Endothelial cell (in vitro differentiated cells): ENCODE measurements around the gene SALL1. TPM values are rescaled to one million over a fixed set of nuclear protein-coding genes. Genes with fewer than 3 reads are reported as not detected.

Source experiments
- DNase-seq: peaks from one replicate; pipeline ENCODE4 v3.0.0; 2021; ENCODE audit warnings: low spot score
- H3K27ac Mint-ChIP-seq: one replicate; pipeline ENCODE4 v1.8.0; 2021; ENCODE audit warnings: mixed read lengths, inconsistent platforms; ENCODE audit not compliant: unreplicated experiment
- H3K27me3 Mint-ChIP-seq: one replicate; pipeline ENCODE4 v1.8.0; 2021; ENCODE audit warnings: mild to moderate bottlenecking, moderate library complexity, mixed read lengths, inconsistent platforms; ENCODE audit not compliant: unreplicated experiment
- H3K36me3 Mint-ChIP-seq: one replicate; pipeline ENCODE4 v1.8.0; 2021; ENCODE audit warnings: mild to moderate bottlenecking, low read depth, mixed read lengths, inconsistent platforms; ENCODE audit not compliant: unreplicated experiment
- H3K4me1 Mint-ChIP-seq: one replicate; pipeline ENCODE4 v1.8.0; 2021; ENCODE audit warnings: mild to moderate bottlenecking, mixed read lengths, inconsistent platforms; ENCODE audit not compliant: unreplicated experiment
- H3K4me3 Mint-ChIP-seq: one replicate; pipeline ENCODE4 v1.8.0; 2021; ENCODE audit warnings: mild to moderate bottlenecking, mixed read lengths, inconsistent platforms; ENCODE audit not compliant: unreplicated experiment
- H3K9me3 Mint-ChIP-seq: one replicate; pipeline ENCODE4 v1.8.0; 2021; ENCODE audit warnings: mixed read lengths, inconsistent platforms; ENCODE audit not compliant: unreplicated experiment
- total RNA-seq: library from RNA; stranded (reverse); fragmentation: NEBNext Ultra II Directional; extraction: Animal tissue kit (Norgen Biotek cat#: 25700); gene quantifications from one replicate; pipeline ENCODE4 v1.2.1, GENCODE V29; 2021; ENCODE audit not compliant: unreplicated experiment
- TF ChIP-seq, protein P1 (sequence below): fragments of 200-600 bp; sonication (generic); IDR thresholded peaks from one replicate; pipeline ENCODE4 v1.5.0; 2021; ENCODE audit warnings: antibody characterized with exemption; ENCODE audit not compliant: unreplicated experiment

Gene SALL1
- total RNA-seq, 1 donor from 2014 or later, result 45.1 TPM

DNA sequence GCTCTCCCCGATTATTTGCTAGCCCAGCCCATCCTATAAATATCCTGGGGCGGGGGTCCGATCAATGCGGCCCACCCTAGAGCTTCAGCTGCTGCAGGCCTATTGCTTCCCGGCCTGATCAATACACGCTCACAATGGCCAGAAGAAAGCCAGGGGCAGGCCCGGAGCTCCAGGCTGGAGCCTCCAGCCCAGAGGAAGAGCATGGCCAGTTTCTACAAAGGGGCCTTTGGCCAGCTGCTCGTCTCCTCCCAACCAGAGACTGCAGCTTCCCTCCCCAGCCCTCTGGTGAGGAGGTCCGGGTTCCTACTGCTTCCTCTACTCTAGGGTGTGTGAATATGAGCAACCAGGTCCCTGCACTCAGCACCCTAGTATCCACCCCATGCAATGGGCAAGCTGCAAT, 36.7 kb downstream of the SALL1 start:
- no peak overlapping the region for H3K27ac Mint-ChIP-seq
- no peaks in the 10 kb centered on the region for H3K9me3 Mint-ChIP-seq
- no peak overlapping the region for H3K4me3 Mint-ChIP-seq
- TF ChIP-seq, protein P1, sequence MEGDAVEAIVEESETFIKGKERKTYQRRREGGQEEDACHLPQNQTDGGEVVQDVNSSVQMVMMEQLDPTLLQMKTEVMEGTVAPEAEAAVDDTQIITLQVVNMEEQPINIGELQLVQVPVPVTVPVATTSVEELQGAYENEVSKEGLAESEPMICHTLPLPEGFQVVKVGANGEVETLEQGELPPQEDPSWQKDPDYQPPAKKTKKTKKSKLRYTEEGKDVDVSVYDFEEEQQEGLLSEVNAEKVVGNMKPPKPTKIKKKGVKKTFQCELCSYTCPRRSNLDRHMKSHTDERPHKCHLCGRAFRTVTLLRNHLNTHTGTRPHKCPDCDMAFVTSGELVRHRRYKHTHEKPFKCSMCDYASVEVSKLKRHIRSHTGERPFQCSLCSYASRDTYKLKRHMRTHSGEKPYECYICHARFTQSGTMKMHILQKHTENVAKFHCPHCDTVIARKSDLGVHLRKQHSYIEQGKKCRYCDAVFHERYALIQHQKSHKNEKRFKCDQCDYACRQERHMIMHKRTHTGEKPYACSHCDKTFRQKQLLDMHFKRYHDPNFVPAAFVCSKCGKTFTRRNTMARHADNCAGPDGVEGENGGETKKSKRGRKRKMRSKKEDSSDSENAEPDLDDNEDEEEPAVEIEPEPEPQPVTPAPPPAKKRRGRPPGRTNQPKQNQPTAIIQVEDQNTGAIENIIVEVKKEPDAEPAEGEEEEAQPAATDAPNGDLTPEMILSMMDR, result no peak
- DNase-seq, result no peak
- H3K36me3 Mint-ChIP-seq, result no peaks in the 10 kb centered on the region
- H3K4me1 Mint-ChIP-seq, result peaks cover 2% of the 10 kb centered on the region
- H3K27me3 Mint-ChIP-seq, result no peaks in the 10 kb centered on the region

DNA sequence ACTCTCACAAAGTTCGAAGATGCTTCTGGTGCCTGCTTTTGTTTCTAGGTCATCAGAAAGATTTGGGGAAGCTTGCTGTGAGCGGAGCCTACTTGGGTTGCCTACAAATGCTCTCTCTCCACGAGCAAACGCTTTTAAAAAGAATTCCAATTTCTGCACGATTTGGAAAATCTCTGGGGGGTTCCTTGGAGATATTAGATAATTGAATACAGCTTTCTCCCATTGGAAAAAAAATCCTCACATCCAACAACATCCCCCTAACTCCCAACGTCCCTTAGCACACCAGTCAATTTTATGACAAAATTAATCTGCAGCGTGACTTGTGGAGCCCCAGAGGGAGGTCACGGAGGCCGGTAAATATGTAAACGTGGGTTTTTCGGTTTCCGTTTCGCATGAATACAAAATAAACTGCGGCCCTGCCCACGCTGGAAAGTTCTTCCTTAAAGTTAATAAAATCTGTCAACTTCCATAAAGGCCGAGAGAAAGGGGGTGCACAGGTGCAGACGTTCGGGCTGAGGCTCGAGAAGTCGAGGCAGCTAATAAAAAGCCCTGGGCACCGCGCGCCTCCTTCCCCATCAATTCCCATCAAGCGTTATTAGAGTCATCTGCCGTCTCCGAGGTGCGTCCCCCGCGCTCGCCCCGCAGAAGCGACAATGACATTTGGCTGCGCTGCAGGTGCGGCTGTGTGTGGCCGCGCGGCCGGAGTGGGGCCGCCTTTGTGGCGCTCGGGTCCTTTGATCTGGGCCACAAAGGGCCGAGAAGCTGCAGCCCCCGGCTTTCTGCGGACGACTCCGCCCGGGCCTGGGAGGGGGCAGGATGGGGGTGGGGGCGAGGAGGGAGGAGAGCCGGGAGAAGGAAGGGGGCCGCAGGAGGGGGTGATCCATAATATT, 37.6 kb downstream of the SALL1 start:
- DNase-seq, result no peak
- peaks cover 2% of the 10 kb centered on the region for H3K4me1 Mint-ChIP-seq
- no peaks in the 10 kb centered on the region for H3K27me3 Mint-ChIP-seq
- TF ChIP-seq, protein P1, result no peak
- no peak overlapping the region for H3K27ac Mint-ChIP-seq
- no peaks in the 10 kb centered on the region for H3K36me3 Mint-ChIP-seq
- no peaks in the 10 kb centered on the region for H3K9me3 Mint-ChIP-seq
- H3K4me3 Mint-ChIP-seq, result no peak overlapping the region

DNA sequence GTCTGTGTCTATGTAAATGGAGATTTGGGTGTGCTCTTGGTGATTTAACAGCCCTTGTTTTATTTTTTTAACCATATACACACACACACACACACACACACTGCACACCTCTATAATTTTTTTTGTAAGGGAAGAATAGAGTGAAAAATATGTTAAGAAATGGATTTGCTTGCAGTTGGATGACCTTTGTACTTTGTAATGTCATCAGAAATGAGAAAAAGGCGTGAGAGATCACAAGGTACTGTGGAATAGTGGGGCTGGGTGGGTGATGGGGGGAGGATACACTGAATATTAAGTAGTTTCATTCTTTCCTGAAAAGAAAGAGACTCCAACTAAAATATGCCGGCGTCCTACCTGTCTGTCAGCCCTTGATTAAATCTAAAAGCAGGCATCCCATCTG, 38.7 kb downstream of the SALL1 start:
- no peaks in the 10 kb centered on the region for H3K27me3 Mint-ChIP-seq
- H3K36me3 Mint-ChIP-seq, result no peaks in the 10 kb centered on the region
- H3K9me3 Mint-ChIP-seq, result no peaks in the 10 kb centered on the region
- TF ChIP-seq, protein P1, result no peak
- no peak overlapping the region for H3K27ac Mint-ChIP-seq
- peaks cover 2% of the 10 kb centered on the region for H3K4me1 Mint-ChIP-seq
- H3K4me3 Mint-ChIP-seq, result no peak overlapping the region
- DNase-seq, result no peak

DNA sequence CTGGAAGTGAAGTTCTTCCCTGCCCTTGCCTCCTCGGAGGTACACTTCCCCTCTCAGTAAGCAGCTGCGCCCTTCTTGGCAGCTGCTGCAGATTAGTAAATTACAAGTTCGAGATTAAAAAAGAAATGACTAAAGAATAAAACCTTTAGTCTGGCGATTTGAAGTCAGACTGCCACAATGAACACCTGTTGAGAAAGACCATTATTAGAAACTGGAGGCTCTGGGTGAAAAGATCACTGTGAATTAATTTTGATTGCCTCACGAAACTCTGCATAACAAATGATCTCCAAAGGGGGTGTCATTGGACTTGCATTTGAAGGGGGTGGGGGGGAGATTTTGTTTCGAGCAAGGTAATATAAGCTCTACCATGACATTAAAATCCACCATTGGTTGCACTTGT, 39.3 kb downstream of the SALL1 start:
- H3K27ac Mint-ChIP-seq, result no peak overlapping the region
- TF ChIP-seq, protein P1, result no peak
- no peak for DNase-seq
- H3K27me3 Mint-ChIP-seq, result no peaks in the 10 kb centered on the region
- H3K36me3 Mint-ChIP-seq, result no peaks in the 10 kb centered on the region
- H3K9me3 Mint-ChIP-seq, result no peaks in the 10 kb centered on the region
- H3K4me1 Mint-ChIP-seq, result peaks cover 2% of the 10 kb centered on the region
- no peak overlapping the region for H3K4me3 Mint-ChIP-seq

DNA sequence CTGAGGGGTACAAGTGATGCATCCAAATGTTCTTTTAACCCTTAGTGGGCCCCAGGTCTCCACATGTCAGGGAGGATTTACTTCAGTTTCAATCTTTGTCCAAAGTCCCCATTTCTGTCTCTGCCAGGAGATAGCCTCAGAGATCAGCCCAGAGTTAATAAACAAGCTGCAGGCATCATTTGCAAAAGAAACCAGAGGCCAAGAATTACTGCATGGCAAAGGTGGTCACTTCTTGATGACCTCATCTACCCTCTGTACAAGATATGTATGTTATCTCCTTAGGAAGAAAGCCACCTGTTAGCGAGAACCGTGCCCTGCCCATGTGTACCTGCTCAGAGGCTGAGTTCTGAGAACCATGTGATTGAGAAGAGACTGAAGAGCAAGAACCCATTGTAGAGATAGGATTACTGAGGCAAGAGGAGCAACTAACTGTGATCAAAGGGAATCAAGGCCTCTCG, 40.3 kb downstream of the SALL1 start:
- Mint-ChIP-seq H3K27me3 (no peaks in the 10 kb centered on the region), H3K9me3 (no peaks in the 10 kb centered on the region), H3K4me3 (no peak overlapping the region), H3K36me3 (no peaks in the 10 kb centered on the region), H3K27ac (no peak overlapping the region), H3K4me1 (peaks cover 2% of the 10 kb centered on the region)
- DNase-seq, result no peak
- TF ChIP-seq, protein P1, result no peak
